ENCODE measurements around the gene PRXL2A. TPM values are rescaled to one million over a fixed set of nuclear protein-coding genes. Genes with fewer than 3 reads are reported as not detected.

PRXL2A gene
- polyA plus RNA-seq, 3 donors, result 0.61 to 4.1 (median 3.4) TPM

DNA sequence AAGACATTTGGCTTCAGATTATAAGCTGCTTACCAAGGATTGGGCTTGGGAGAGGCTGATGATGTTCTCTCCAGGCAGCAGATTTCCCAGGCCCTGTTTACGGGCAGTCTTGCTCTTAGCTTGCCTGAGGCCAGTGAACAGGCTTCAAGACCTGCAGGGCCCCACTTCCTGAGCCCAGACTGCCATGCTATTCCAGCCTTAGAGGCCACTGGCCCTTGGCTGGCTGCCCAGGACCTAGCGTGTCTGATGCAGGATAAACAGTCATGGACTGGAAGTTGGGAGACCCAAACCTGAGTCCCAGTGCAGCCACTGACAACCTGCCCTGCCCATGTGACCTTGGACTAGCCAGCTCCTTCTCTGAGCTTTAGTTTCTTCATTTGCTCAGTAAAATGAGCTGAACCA lies 2.9 kb downstream of the PRXL2A start:
- peaks cover 0 to 28% of the 10 kb centered on the region in 2 donors for H3K27me3 ChIP-seq (ENCODE audit: control insufficient read depth in 2 of 2, insufficient read depth in 2 of 2, low read length in 2 of 2)
- WGBS (ENCODE audit: insufficient coverage), result 85% methylated on average over 2 of the region's 2 CpGs
- no peaks in the 10 kb centered on the region for H3K36me3 ChIP-seq (replicated peaks in 1 of 2; ENCODE audit: control insufficient read depth in 1 of 2, insufficient read depth in 2 of 2, low read length in 2 of 2)
- no peaks in the 10 kb centered on the region for H3K79me2 ChIP-seq (ENCODE audit: insufficient read depth, low read length)
- H3K4me1 ChIP-seq (ENCODE audit: control insufficient read depth in 1 of 2, insufficient read depth in 2 of 2, low read length in 2 of 2), result peaks cover 20 to 32% of the 10 kb centered on the region in 2 donors
- Mint-ChIP-seq H3K9me3 (peaks cover 0 to 2% (median 0%) of the 10 kb centered on the region in 7 donors), H3K36me3 (peaks cover 0 to 10% of the 10 kb centered on the region in 2 donors), H3K27me3 (ENCODE audit: low read depth in 3 of 3) (peaks cover 30 to 37% (median 35%) of the 10 kb centered on the region in 3 donors), H3K4me3 (no peak overlapping the region), H3K27ac (no peak overlapping the region), H3K4me1 (peaks cover 30% of the 10 kb centered on the region)
- TF ChIP-seq, protein P1, sequence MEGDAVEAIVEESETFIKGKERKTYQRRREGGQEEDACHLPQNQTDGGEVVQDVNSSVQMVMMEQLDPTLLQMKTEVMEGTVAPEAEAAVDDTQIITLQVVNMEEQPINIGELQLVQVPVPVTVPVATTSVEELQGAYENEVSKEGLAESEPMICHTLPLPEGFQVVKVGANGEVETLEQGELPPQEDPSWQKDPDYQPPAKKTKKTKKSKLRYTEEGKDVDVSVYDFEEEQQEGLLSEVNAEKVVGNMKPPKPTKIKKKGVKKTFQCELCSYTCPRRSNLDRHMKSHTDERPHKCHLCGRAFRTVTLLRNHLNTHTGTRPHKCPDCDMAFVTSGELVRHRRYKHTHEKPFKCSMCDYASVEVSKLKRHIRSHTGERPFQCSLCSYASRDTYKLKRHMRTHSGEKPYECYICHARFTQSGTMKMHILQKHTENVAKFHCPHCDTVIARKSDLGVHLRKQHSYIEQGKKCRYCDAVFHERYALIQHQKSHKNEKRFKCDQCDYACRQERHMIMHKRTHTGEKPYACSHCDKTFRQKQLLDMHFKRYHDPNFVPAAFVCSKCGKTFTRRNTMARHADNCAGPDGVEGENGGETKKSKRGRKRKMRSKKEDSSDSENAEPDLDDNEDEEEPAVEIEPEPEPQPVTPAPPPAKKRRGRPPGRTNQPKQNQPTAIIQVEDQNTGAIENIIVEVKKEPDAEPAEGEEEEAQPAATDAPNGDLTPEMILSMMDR (IDR thresholded peaks at IDR 0.05), result no peak
- H4K20me1 ChIP-seq (ENCODE audit: insufficient read depth, low read length), result no peaks in the 10 kb centered on the region
- no peak overlapping the region for H3K4me2 ChIP-seq (replicated peaks; ENCODE audit: extremely low read depth, low read length, poor library complexity, severe bottlenecking)
- no peak overlapping the region for H3K27ac ChIP-seq (ENCODE audit: low read depth in 1 of 2, low read length in 2 of 2)
- no peak overlapping the region for H2AFZ ChIP-seq (ENCODE audit: insufficient read depth, low read depth, low read length, poor library complexity, severe bottlenecking)
- intact Hi-C loops (cut with micrococcal nuclease), result no loop called here
- no peaks in the 10 kb centered on the region for H3K9me3 ChIP-seq (replicated peaks in 1 of 2; ENCODE audit: control insufficient read depth in 1 of 2, insufficient read depth in 1 of 2, low read length in 2 of 2)
- H3K4me3 ChIP-seq (replicated peaks in 1 of 3; ENCODE audit: low read depth in 2 of 3, low read length in 3 of 3), result no peak overlapping the region
- H3K9ac ChIP-seq (ENCODE audit: insufficient read depth, low read length, poor library complexity, severe bottlenecking), result no peak overlapping the region
- no peak for DNase-seq

DNA sequence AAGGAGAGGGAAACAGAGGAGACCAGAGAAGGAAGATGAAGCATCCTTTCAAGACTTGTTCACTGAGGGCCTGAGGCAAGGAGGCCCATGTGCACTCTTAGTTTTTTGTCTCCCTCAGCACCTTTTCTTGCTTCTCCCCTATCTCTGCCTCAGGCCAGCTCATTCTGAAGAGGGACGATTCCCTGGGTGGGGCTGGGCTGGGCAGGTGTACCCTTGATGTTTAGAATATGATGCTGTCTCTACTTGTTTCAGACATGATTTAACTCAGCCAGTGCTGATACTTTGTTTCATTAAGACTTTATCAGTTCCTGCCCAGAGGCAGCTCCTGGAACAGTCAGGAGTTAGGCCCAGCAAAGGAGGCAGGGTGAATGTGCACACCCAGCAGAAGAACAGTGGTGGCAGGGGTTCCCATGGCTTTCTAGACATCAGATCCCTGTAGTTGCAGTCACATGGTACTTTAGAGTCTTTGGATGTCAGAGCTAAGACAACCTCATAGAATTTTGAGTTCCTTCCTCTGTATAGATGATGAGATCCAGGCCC lies 3.4 kb downstream of the PRXL2A start:
- no peaks in the 10 kb centered on the region for H3K79me2 ChIP-seq (ENCODE audit: insufficient read depth, low read length)
- WGBS (ENCODE audit: insufficient coverage), result no CpG with 5 or more reads among the region's 1 CpG
- no peaks in the 10 kb centered on the region for H3K9me3 ChIP-seq (replicated peaks in 1 of 2; ENCODE audit: control insufficient read depth in 1 of 2, insufficient read depth in 1 of 2, low read length in 2 of 2)
- H3K4me1 Mint-ChIP-seq, result peaks cover 30% of the 10 kb centered on the region
- H3K4me1 ChIP-seq (ENCODE audit: control insufficient read depth in 1 of 2, insufficient read depth in 2 of 2, low read length in 2 of 2), result peaks cover 20 to 32% of the 10 kb centered on the region in 2 donors
- H3K36me3 ChIP-seq (replicated peaks in 1 of 2; ENCODE audit: control insufficient read depth in 1 of 2, insufficient read depth in 2 of 2, low read length in 2 of 2), result no peaks in the 10 kb centered on the region
- no peak overlapping the region for H3K9ac ChIP-seq (ENCODE audit: insufficient read depth, low read length, poor library complexity, severe bottlenecking)
- no peak overlapping the region for H3K27ac ChIP-seq (ENCODE audit: low read depth in 1 of 2, low read length in 2 of 2)
- no peak overlapping the region for H3K4me2 ChIP-seq (replicated peaks; ENCODE audit: extremely low read depth, low read length, poor library complexity, severe bottlenecking)
- H3K36me3 Mint-ChIP-seq, result peaks cover 0 to 10% of the 10 kb centered on the region in 2 donors
- peaks cover 0 to 2% (median 0%) of the 10 kb centered on the region in 7 donors for H3K9me3 Mint-ChIP-seq
- peaks cover 0 to 27% of the 10 kb centered on the region in 2 donors for H3K27me3 ChIP-seq (ENCODE audit: control insufficient read depth in 2 of 2, insufficient read depth in 2 of 2, low read length in 2 of 2)
- DNase-seq, result no peak
- H3K4me3 ChIP-seq (replicated peaks in 1 of 3; ENCODE audit: low read depth in 2 of 3, low read length in 3 of 3), result no peak overlapping the region
- TF ChIP-seq, protein P1 (IDR thresholded peaks at IDR 0.05), result no peak
- H3K4me3 Mint-ChIP-seq, result no peak overlapping the region
- intact Hi-C loops (cut with micrococcal nuclease), result no loop called here
- no peaks in the 10 kb centered on the region for H4K20me1 ChIP-seq (ENCODE audit: insufficient read depth, low read length)
- H3K27me3 Mint-ChIP-seq (ENCODE audit: low read depth in 3 of 3), result peaks cover 29 to 37% (median 32%) of the 10 kb centered on the region in 3 donors
- no peak overlapping the region for H2AFZ ChIP-seq (ENCODE audit: insufficient read depth, low read depth, low read length, poor library complexity, severe bottlenecking)
- no peak overlapping the region for H3K27ac Mint-ChIP-seq
